Naive B cell (primary cell): ENCODE measurements around the gene MRPL43. TPM values are rescaled to one million over a fixed set of nuclear protein-coding genes. Genes with fewer than 3 reads are reported as not detected.

Experiments used
- ATAC-seq, 2 donors: fragments of 150-1000 bp; cut with Tn5 transposase; 2 replicates each; pipeline ENCODE4 v1.10.0; 2021; ENCODE audit warnings: low read depth in 2 of 2, mild to moderate bottlenecking in 2 of 2, moderate library complexity in 2 of 2
- DNase-seq: peaks from one replicate; pipeline ENCODE4 v3.0.0; 2022
- H3K27ac Mint-ChIP-seq, 6 donors: one replicate each; pipeline ENCODE4 v1.8.0; 2020 to 2022; ENCODE audit warnings: mild to moderate bottlenecking in 6 of 6, mixed read lengths in 6 of 6, moderate library complexity in 5 of 6, inconsistent platforms in 2 of 6
- H3K27me3 Mint-ChIP-seq, 3 donors: one replicate each; pipeline ENCODE4 v1.8.0; 2021 to 2022; ENCODE audit warnings: mixed read lengths in 3 of 3, mild to moderate bottlenecking in 1 of 3
- H3K36me3 Mint-ChIP-seq, 2 donors: one replicate each; pipeline ENCODE4 v1.8.0; 2020 to 2022; ENCODE audit warnings: mixed read lengths in 2 of 2, inconsistent platforms in 1 of 2, mild to moderate bottlenecking in 1 of 2
- H3K4me1 Mint-ChIP-seq, 3 donors: one replicate each; pipeline ENCODE4 v1.8.0; 2020 to 2022; ENCODE audit warnings: mixed read lengths in 3 of 3, inconsistent platforms in 1 of 3, mild to moderate bottlenecking in 1 of 3, moderate library complexity in 1 of 3
- H3K4me3 Mint-ChIP-seq, 8 donors: one replicate each; pipeline ENCODE4 v1.8.0; 2020 to 2022; ENCODE audit warnings: mild to moderate bottlenecking in 8 of 8, mixed read lengths in 8 of 8, moderate library complexity in 8 of 8, inconsistent platforms in 2 of 8
- H3K9me3 Mint-ChIP-seq, 7 donors: one replicate each; pipeline ENCODE4 v1.8.0; 2020 to 2022; ENCODE audit warnings: mixed read lengths in 7 of 7, mild to moderate bottlenecking in 5 of 7, inconsistent platforms in 2 of 7, moderate library complexity in 1 of 7
- polyA plus RNA-seq, 6 donors: library from polyadenylated mRNA; unstranded; fragments of 300-500 nt; fragmentation: Illumina TruSeq; gene quantifications; one replicate each; pipeline ENCODE4 v1.2.3, GENCODE V29; 2021; ENCODE audit warnings: low read depth in 6 of 6

MRPL43 gene
- polyA plus RNA-seq, 6 donors from 2014 or later: 74.4 to 125 (median 113) TPM

DNA sequence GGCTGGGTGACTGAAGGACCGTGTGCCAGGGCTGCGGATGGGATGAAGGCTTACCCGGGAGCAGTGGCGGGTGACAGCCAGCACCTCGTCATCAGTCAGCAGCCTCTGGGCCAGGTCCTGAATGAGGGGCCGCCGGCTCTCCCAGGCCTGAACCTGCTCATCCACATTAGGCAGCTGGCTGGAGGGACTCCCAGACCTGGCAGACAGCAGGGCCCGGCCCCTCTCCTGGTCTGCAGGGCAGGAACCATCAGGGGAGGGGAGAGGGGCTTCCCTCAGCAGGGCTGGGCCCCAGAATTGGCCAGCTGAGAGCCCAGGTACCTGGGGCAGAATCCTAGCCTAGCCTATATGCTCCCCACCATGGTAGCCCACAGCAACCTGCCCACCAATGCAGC is 28.3 kb upstream of the MRPL43 start:
- H3K27ac Mint-ChIP-seq: no peak overlapping the region
- H3K27me3 Mint-ChIP-seq: peaks cover 33 to 61% (median 44%) of the 10 kb centered on the region in 3 donors
- peaks cover 27 to 35% (median 35%) of the 10 kb centered on the region in 3 donors for H3K4me1 Mint-ChIP-seq
- no peak for DNase-seq
- H3K9me3 Mint-ChIP-seq: no peaks in the 10 kb centered on the region
- ATAC-seq: no peak
- no peaks in the 10 kb centered on the region for H3K36me3 Mint-ChIP-seq
- H3K4me3 Mint-ChIP-seq: no peak overlapping the region

DNA sequence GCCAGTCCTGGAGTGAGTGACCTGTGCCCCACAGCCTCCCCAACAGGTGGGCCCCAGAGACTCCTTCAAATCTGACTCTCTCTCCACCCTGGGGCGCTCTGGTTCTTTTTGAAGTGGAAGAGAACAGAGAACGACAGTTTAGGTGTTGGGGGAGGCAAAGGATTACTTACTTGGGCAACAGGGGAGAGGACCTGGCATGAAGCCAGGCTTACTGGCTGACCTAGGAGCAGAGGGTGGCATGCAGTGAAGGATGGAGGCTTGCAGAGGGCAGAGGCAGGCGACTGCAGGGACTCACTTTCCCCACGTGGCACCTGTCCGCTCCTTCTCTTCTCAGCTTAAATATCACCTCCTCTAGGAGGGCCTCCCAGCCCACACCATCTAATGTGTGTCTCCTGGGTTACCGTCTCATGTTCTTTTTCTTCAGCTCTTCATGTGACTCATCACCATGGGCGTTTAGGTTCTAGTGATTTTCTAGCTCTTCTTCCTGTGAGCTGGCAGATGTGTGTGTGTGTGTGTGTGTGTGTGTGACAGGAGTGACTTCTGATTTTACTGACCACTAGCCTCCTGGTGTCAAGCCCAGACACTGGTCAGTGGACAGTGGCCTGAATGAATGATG is 27.8 kb upstream of the MRPL43 start:
- Mint-ChIP-seq H3K36me3 (no peaks in the 10 kb centered on the region), H3K4me1 (peaks cover 27 to 35% (median 35%) of the 10 kb centered on the region in 3 donors), H3K27ac (no peak overlapping the region), H3K4me3 (peak overlapping the region in 1 of 8 donors; percentile 21), H3K27me3 (peaks cover 33 to 61% (median 44%) of the 10 kb centered on the region in 3 donors), H3K9me3 (no peaks in the 10 kb centered on the region)
- ATAC-seq (no peak), DNase-seq (no peak)

DNA sequence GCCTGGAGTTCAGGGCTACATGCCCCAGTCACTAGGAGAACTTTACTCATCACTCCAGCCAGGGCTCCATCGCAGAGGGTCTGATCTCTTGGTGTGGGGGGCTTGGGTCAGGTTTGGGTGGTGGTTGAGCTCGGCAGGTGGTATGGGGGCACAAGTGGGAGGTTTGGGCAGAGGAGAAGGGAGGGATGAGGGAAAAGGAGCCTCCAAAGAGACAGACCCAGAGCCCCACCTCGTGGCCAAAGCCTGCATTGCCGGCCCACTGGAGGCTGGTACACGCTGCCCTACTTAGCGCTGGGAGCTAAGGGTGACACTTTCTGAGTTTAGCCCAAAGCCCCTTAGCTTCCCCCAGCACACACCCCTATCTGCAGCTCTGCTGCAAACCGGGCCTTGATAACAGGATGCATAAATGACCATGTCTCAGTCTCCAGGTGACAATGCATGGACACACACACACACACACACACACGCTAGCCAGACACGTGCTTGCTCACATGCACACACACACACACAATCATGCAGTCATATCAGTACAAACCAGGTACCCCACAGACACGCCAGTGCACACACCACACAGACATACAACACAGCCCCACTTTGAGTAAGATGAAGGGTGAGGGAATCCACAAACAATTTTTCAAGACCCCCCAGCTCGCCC is 27.1 kb upstream of the MRPL43 start:
- Mint-ChIP-seq H3K27ac (peak overlapping the region in 2 of 6 donors; percentile 19 to 37), H3K27me3 (peaks cover 29 to 57% (median 39%) of the 10 kb centered on the region in 3 donors), H3K36me3 (no peaks in the 10 kb centered on the region), H3K4me1 (peaks cover 23 to 32% (median 32%) of the 10 kb centered on the region in 3 donors), H3K9me3 (no peaks in the 10 kb centered on the region), H3K4me3 (no peak overlapping the region)
- ATAC-seq (peak; percentile 17 to 32), DNase-seq (peak; percentile 71)

DNA sequence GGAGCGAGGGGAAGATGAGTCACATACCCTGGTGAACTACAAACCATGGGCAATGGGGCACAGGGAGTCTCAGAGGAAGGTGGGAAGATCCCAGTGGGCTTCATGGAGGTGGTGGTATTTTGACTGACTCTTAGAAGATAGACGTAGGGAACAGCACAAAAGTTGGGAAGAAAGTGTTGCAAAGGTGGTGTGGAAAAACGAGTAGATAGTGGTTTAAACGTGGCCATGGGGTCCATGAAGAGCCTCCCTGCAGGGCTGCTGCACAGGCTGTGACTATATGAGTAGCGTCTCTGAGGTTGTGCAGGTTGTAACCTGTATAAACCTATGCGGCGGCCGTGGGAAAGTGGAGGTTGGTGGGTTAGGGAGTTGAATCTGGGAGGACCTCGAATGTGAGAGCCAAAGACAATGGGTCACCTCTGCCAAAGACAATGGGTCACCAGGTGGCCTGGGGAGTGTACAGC is 26.1 kb upstream of the MRPL43 start:
- Mint-ChIP-seq H3K36me3 (no peaks in the 10 kb centered on the region), H3K27ac (peak overlapping the region in 2 of 6 donors; percentile 22 to 82), H3K4me1 (peaks cover 18 to 29% (median 27%) of the 10 kb centered on the region in 3 donors), H3K4me3 (no peak overlapping the region), H3K9me3 (no peaks in the 10 kb centered on the region), H3K27me3 (peaks cover 28 to 51% (median 32%) of the 10 kb centered on the region in 3 donors)
- DNase-seq: no peak
- ATAC-seq: no peak

DNA sequence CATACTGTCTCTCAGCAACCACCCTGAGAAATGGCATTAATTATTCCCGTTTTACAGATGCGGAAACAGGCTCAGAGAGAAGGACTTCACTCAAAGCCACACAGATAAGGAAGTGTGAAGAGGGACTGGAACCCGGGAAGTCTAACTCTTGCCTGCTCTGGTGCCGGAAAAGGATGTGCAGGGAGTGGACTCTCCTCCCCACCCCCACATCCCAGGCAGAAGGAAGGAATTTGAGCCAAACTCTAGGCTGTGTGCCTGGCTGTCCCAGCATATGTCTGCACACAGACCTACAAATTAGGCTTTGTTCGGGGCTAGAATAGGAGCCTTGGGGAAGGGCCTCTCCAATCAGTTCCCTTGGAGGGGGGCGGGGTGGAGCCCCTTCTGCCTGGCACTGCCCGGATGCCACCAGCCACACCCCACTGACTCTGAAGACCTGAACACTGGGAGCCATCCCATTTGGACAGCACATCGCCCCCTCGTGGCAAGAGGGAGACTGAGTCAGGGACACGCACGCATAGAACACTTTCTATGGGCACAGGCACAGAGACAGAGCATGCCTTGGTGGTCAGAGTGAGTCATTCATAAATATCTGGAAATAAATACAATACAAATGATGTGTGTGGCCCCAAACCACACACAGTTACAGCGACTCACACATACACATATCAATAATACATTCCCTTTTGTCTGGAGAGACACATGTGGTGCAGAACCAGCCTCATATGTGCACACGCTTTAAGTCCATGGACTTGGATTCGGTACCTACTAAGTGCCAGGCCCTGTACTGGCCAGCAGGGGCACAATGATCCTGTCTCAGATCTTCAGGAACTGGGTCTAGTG is 25.4 kb upstream of the MRPL43 start:
- DNase-seq (peak; percentile 59), ATAC-seq (peak; percentile 85 to 88)
- H3K4me1 Mint-ChIP-seq: peaks cover 11 to 25% (median 24%) of the 10 kb centered on the region in 3 donors
- H3K27ac Mint-ChIP-seq: peak overlapping the region in 3 of 6 donors; percentile 35 to 82 (median 73)
- H3K27me3 Mint-ChIP-seq: peaks cover 27 to 44% (median 28%) of the 10 kb centered on the region in 3 donors
- no peaks in the 10 kb centered on the region for H3K9me3 Mint-ChIP-seq
- peak overlapping the region in 1 of 8 donors; percentile 21 for H3K4me3 Mint-ChIP-seq
- H3K36me3 Mint-ChIP-seq: no peaks in the 10 kb centered on the region

DNA sequence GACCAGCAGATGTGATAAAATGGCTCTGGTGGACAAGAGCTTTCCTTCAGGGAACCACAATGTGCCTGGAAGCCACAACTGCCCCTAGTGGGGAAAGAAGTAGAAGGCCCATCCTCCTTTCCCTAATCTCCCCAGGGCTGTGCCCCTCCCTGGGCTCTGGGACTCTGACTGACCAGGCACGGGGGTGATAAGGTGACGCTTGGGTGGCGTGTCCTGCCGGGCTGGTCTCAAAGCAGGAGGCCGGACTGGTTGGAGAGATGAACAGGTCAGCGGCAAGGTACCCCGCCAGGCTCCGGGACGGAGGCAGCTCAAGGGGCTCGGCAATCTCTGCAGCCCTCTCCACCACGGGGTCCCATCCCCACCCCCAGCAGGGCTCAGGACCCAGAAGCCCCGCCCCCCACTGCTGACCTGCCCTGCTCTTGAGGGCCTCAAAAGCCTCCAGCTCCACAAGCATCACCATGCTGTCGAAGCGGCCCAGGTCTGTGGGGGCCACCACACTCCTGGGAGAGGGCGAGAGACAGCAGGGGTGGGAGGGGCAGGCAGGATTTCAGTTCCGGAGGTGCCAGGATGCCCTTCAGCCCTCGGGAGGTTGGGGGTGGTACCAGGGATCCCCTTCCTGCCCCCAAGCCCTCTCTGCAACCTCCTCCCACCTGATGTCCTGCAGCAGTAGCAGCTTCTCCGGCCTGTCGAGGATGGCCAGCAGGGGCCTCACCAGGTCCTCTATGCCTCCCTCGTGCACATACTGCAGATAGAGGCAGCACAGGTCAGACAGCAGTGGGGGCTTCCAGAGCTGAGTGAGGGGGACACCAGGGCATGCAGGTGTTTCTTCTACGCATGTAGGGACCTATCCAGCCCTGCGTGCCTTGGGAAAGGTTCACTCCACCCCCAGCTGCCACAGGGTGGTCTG is 24.5 kb upstream of the MRPL43 start:
- Mint-ChIP-seq H3K27me3 (peaks cover 19 to 35% (median 21%) of the 10 kb centered on the region in 3 donors), H3K36me3 (no peaks in the 10 kb centered on the region), H3K27ac (no peak overlapping the region), H3K4me3 (no peak overlapping the region), H3K9me3 (no peaks in the 10 kb centered on the region), H3K4me1 (peaks cover 11 to 23% (median 17%) of the 10 kb centered on the region in 3 donors)
- ATAC-seq: no peak
- DNase-seq: no peak

DNA sequence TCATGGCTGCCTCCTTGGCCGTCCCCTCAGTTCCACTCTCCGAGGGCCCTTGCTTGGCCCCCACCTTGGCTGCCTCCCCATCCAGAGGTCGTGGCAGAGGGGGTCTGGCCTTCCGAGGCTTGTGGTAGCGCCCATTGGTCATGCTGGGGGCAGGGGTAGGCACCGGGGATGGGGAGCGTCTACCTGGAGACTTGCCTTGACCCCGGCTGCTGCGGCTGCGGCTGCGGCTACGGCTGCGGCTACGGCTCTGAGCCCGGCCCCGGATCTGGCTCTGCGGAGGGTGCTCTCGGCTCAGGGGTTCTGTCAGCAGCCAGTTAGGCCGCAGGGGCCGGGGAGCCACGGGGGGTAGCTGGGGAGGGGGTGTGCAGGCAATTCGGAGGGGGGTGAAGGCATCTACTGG is 23.0 kb upstream of the MRPL43 start:
- Mint-ChIP-seq H3K4me3 (no peak overlapping the region), H3K36me3 (no peaks in the 10 kb centered on the region), H3K27me3 (peaks cover 5 to 20% (median 14%) of the 10 kb centered on the region in 3 donors), H3K9me3 (no peaks in the 10 kb centered on the region), H3K4me1 (peaks cover 11 to 19% (median 17%) of the 10 kb centered on the region in 3 donors), H3K27ac (peak overlapping the region in 1 of 6 donors; percentile 30)
- ATAC-seq (no peak), DNase-seq (no peak)

DNA sequence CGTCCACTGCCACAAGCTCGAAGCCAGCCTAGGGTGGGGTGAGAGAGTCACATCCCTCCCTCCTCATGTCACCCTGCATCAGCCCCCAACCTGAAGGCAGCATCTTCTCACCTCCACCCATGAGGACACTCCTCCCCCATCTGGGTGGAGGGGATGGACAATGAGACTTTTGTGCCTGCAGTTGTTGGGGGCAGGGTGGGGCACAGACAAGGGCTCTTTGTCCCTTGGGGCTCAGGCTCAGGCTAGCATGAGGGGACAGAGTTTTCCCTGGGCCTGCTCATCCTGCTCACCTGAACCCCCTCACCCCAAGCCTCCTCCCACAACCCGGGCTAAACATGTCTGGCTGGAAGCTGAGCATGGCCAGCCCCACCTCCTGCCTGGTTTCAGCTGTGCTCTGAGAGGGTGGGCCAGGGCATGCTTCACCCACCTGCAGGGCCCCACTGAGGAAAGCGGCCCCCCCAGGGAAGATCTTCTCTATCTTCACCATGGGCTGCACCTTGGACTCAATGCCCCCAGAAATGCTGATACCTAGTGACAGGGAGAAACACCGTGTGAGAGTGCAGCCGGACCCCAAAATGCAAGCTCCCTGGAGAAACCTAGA is 21.6 kb upstream of the MRPL43 start:
- ATAC-seq (no peak), DNase-seq (no peak)
- Mint-ChIP-seq H3K27ac (peak overlapping the region in 1 of 6 donors; percentile 38), H3K36me3 (no peaks in the 10 kb centered on the region), H3K4me1 (peaks cover 11 to 12% (median 12%) of the 10 kb centered on the region in 3 donors), H3K9me3 (no peaks in the 10 kb centered on the region), H3K27me3 (peaks cover 0 to 7% (median 6%) of the 10 kb centered on the region in 3 donors), H3K4me3 (no peak overlapping the region)

DNA sequence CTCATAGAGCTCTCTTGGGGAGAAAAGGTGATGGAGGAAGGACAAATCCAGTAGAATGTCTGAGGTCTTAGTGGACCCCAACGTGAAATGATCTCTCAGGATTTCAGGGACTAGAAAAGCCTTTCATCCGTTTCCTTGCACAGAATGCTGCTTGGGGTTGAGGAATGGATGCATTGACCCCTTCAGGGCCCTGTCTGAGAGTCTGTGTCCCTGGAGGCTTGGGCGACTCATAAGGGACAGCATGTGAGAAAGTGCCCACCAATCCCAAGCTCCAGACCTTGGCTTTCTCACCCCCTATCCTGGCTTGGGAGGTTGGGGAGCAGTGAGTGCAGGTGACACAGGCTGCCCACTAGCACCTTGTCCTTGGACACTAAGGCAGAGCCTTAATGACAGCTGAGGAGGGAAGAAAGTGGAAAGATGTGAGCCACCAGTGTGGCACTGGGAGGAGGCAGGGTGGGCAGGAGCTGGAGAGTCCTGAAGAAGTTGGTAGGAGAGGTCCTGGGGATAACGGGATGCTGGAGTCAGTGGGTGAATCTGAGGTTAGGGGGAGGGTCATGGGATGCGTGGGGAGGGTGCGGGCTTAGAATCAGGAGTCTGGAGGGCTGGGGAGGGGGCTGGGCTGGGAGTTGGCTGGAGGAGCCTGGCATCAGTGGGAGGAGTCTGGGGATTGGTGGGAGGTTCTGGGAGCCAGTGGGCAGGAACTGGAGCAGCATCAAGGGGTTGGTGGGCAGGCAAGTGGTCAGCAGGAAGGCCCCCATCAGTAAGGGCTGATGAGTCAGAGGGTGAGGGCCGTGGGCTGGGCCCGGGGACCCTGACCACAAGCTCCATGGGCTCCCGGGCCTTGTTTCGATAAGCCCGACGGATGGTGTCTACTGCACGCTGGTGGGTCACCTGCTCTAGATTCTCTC is 20.9 kb upstream of the MRPL43 start:
- Mint-ChIP-seq H3K36me3 (no peaks in the 10 kb centered on the region), H3K4me1 (peaks cover 7 to 8% (median 7%) of the 10 kb centered on the region in 3 donors), H3K9me3 (no peaks in the 10 kb centered on the region), H3K27ac (peak overlapping the region in 1 of 6 donors; percentile 74), H3K4me3 (no peak overlapping the region), H3K27me3 (peaks cover 0 to 3% (median 2%) of the 10 kb centered on the region in 3 donors)
- DNase-seq (no peak), ATAC-seq (no peak)

DNA sequence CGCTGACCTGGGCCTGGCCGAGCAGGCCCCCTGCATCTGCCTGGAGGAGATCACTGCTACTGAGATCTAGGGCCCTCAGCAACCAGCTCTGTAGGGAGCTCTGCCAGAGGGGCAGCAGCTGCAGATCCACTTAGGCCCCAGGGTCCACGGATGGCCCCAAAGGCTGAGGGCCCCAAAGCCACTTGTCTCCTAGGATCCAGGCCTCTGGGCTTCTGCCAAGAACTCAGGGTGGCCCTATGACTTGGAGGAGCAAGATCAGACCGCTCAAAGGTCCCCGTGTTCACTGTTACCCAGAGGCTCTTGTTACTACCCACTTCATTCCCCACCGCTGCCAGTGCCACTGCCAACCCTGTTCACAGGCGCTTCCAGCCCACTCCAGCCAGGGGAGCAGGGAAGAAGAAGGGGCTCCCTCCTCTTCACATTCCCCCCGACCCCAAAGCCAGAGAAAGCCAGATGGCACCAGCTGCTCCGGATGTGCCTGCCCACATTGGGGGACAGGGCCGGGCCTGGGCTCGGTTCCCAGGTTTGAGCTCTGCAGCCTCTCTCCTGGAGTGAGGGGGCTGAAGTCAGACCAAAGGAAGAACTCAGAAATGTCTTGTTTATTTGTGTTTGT is 19.9 kb upstream of the MRPL43 start:
- no peak overlapping the region for H3K4me3 Mint-ChIP-seq
- no peaks in the 10 kb centered on the region for H3K27me3 Mint-ChIP-seq
- H3K36me3 Mint-ChIP-seq: no peaks in the 10 kb centered on the region
- ATAC-seq (no peak), DNase-seq (no peak)
- peaks cover 0 to 3% (median 0%) of the 10 kb centered on the region in 3 donors for H3K4me1 Mint-ChIP-seq
- no peak overlapping the region for H3K27ac Mint-ChIP-seq
- no peaks in the 10 kb centered on the region for H3K9me3 Mint-ChIP-seq

DNA sequence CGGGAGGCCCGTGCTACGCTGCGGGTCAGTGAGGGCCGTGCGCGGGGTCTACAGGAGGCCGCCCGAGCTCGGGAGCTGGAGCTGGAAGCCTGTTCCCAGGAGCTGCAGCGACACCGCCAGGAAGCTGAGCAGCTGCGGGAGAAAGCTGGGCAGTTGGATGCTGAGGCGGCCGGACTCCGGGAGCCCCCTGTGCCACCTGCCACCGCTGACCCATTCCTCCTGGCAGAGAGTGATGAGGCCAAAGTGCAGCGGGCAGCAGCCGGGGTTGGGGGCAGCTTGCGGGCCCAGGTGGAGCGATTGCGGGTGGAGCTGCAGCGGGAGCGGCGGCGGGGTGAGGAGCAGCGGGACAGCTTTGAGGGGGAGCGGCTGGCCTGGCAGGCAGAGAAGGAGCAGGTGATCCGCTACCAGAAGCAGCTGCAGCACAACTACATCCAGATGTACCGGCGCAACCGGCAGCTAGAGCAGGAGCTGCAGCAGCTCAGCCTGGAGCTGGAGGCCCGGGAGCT is 19.3 kb upstream of the MRPL43 start:
- no peaks in the 10 kb centered on the region for H3K9me3 Mint-ChIP-seq
- DNase-seq (no peak), ATAC-seq (no peak)
- no peaks in the 10 kb centered on the region for H3K36me3 Mint-ChIP-seq
- peaks cover 0 to 3% (median 0%) of the 10 kb centered on the region in 3 donors for H3K4me1 Mint-ChIP-seq
- H3K27me3 Mint-ChIP-seq: no peaks in the 10 kb centered on the region
- no peak overlapping the region for H3K4me3 Mint-ChIP-seq
- H3K27ac Mint-ChIP-seq: no peak overlapping the region
